MCF 10A (cell line): ENCODE results near the gene GYG2. TPM values are rescaled to one million over a fixed set of nuclear protein-coding genes. Genes with fewer than 3 reads are reported as not detected.

Experiments
- BruUV-seq: library from RNA; stranded (reverse); fragments of 400-500 nt; replicated peaks from 2 replicates; lab custom pipeline; 2021; lab: Mats Ljungman, UMichigan
- CTCF ChIA-PET: fragments of 300-600 bp; sonication (Branson Sonifier 250); formaldehyde crosslinking; extraction: SDS; loops from one replicate; lab custom pipeline; 2021; ENCODE audit warnings: antibody characterized with exemption, inconsistent platforms; lab: Yijun Ruan, JAX
- POLR2A ChIA-PET: fragments of 300-600, 350-650 bp; sonication (Branson Sonifier 250); formaldehyde crosslinking; extraction: SDS; loops from one replicate; lab custom pipeline; 2020; ENCODE audit warnings: antibody characterized with exemption, inconsistent platforms; lab: Yijun Ruan, JAX
- DNase-seq: peaks from one replicate; pipeline ENCODE4 v3.0.0-alpha.2; 2018; ENCODE audit not compliant: unreplicated experiment
- H3K27ac Mint-ChIP-seq: one replicate; pipeline ENCODE4 v1.8.0; 2022; ENCODE audit warnings: mild to moderate bottlenecking, low read depth, mixed read lengths; ENCODE audit not compliant: unreplicated experiment
- H3K27me3 Mint-ChIP-seq: one replicate; pipeline ENCODE4 v1.8.0; 2022; ENCODE audit warnings: mixed read lengths; ENCODE audit not compliant: insufficient read depth, unreplicated experiment
- H3K36me3 Mint-ChIP-seq: one replicate; pipeline ENCODE4 v1.8.0; 2022; ENCODE audit warnings: mild to moderate bottlenecking, moderate library complexity, mixed read lengths; ENCODE audit not compliant: insufficient read depth, unreplicated experiment
- H3K4me1 Mint-ChIP-seq: one replicate; pipeline ENCODE4 v1.8.0; 2022; ENCODE audit warnings: mixed read lengths; ENCODE audit not compliant: insufficient read depth, unreplicated experiment
- H3K4me3 Mint-ChIP-seq: one replicate; pipeline ENCODE4 v1.8.0; 2022; ENCODE audit warnings: mild to moderate bottlenecking, moderate library complexity, mixed read lengths; ENCODE audit not compliant: unreplicated experiment
- H3K9me3 Mint-ChIP-seq: one replicate; pipeline ENCODE4 v1.8.0; 2022; ENCODE audit warnings: mixed read lengths; ENCODE audit not compliant: unreplicated experiment
- intact Hi-C: fragments of 100-400 bp; cut with micrococcal nuclease; formaldehyde crosslinking; loops from 2 replicates; pipeline ENCODE4 v1.14.1; 2022
- total RNA-seq: library from RNA; stranded (reverse); gene quantifications from 2 replicates; pipeline ENCODE4 v1.2.3, GENCODE V29; 2022
- TF ChIP-seq, protein P1 (sequence below): fragments of 200-600 bp; IDR thresholded peaks from one replicate; pipeline ENCODE4 v1.8.0; 2022; ENCODE audit warnings: antibody characterized with exemption, mild to moderate bottlenecking; ENCODE audit not compliant: unreplicated experiment

The GYG2 gene
- total RNA-seq, 1 experiment from 2014 or later = not detected

DNA sequence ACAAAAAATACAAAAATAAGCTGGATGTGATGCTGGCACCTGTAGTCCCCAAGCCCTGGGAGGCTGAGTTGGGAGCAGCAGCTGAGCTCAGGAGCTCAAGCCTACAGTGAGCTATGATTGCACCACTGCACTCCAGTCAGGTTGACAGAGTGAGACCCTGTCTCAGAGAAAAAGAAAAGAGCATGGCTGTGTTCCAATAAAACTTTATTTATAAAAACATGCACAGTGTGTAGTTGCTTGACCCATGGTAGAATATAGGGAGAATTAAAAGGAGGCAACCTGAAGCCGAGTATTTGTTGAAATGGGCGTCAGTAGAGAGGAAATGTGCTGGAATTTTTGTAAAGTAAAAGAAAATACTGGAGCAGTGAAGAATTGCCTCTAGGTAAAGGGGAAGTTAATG lies 27.0 kb downstream of the GYG2 start:
- H3K4me1 Mint-ChIP-seq = no peaks in the 10 kb centered on the region
- no peak overlapping the region for H3K27ac Mint-ChIP-seq
- no TSS peak for BruUV-seq
- H3K9me3 Mint-ChIP-seq = no peaks in the 10 kb centered on the region
- no peaks in the 10 kb centered on the region for H3K36me3 Mint-ChIP-seq
- ChIA-PET CTCF (no interaction called here), POLR2A (no interaction called here)
- intact Hi-C loops = no loop called here
- no peak overlapping the region for H3K4me3 Mint-ChIP-seq
- H3K27me3 Mint-ChIP-seq = no peaks in the 10 kb centered on the region
- TF ChIP-seq, protein P1, sequence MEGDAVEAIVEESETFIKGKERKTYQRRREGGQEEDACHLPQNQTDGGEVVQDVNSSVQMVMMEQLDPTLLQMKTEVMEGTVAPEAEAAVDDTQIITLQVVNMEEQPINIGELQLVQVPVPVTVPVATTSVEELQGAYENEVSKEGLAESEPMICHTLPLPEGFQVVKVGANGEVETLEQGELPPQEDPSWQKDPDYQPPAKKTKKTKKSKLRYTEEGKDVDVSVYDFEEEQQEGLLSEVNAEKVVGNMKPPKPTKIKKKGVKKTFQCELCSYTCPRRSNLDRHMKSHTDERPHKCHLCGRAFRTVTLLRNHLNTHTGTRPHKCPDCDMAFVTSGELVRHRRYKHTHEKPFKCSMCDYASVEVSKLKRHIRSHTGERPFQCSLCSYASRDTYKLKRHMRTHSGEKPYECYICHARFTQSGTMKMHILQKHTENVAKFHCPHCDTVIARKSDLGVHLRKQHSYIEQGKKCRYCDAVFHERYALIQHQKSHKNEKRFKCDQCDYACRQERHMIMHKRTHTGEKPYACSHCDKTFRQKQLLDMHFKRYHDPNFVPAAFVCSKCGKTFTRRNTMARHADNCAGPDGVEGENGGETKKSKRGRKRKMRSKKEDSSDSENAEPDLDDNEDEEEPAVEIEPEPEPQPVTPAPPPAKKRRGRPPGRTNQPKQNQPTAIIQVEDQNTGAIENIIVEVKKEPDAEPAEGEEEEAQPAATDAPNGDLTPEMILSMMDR = no peak
- no peak for DNase-seq

DNA sequence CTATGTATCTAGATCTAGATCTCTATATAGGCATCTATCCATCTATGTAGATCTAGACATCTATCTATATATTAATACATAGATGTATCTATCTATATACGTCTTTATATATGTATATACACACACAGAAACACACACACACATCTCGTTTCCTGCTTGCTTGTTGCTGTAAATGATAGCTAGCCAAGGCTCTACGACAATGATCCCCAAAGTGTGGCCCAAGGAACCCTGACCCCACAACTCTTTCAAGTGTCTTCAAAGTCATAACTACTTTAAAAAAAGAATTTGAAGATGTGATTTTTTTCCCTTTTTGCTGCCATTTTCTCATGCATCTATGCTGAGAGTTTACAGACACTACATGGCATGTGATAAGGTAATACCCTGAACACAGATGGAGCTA lies 28.8 kb downstream of the GYG2 start:
- Mint-ChIP-seq H3K4me1 (no peaks in the 10 kb centered on the region), H3K36me3 (no peaks in the 10 kb centered on the region), H3K9me3 (no peaks in the 10 kb centered on the region), H3K27me3 (peaks cover 15% of the 10 kb centered on the region), H3K4me3 (no peak overlapping the region), H3K27ac (no peak overlapping the region)
- DNase-seq = no peak
- POLR2A ChIA-PET = no interaction called here
- TF ChIP-seq, protein P1 = no peak
- no TSS peak for BruUV-seq
- intact Hi-C loops = no loop called here
- CTCF ChIA-PET = interaction anchor here (1.4 kb wide), 1 partner anchor 38 kb away, joined by 4 read pairs; no protein-coding TSS in a partner anchor

DNA sequence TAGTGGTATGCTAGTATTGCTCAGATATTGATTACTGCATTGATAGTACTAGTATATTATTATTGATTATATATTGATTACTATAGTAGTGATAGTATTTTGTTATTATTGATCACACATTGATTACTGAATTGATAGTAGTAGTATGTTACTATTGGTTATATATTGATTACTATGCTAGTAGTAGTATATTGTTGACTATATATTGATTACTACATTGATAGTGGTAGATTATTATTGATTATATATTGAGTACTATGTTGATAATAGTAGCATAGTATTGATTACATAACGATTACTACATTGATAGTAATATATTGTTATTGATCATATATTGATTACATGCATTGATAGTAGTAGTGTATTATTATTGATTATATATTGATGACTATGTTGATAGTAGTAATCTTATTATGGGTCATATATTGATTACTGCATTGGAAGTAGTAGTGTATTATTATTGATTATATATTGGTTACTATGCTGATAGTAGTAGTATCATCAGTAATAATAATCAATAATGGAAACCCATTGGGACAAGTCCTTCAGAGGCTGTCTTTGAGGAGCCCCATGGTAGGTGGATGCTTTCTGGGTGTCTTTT lies 30.6 kb downstream of the GYG2 start:
- Mint-ChIP-seq H3K27ac (no peak overlapping the region), H3K27me3 (peaks cover 15% of the 10 kb centered on the region), H3K9me3 (no peaks in the 10 kb centered on the region), H3K36me3 (no peaks in the 10 kb centered on the region), H3K4me3 (no peak overlapping the region), H3K4me1 (no peaks in the 10 kb centered on the region)
- intact Hi-C loops = no loop called here
- TF ChIP-seq, protein P1 = no peak
- ChIA-PET CTCF (no interaction called here), POLR2A (no interaction called here)
- no TSS peak for BruUV-seq
- no peak for DNase-seq

DNA sequence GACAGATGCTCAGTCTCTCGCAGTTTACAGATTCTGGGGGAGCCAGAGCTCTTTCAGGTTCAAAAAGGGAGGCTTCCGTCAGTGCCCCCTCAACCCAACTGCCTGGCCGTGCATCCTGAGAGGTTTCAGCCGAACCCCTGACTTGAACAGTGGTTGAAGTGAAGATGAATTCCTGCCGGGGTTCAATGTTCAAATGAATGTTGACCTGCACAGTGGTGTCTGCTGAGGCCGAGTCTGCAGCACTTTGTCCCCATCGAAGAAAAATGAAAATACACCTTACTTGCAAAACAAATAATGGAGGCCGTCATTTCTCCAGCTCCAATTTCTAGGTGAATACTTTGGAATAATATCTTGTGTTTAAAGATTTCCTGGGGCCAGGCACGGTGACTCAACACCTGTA lies 33.7 kb downstream of the GYG2 start:
- no TSS peak for BruUV-seq
- Mint-ChIP-seq H3K4me3 (no peak overlapping the region), H3K9me3 (no peaks in the 10 kb centered on the region), H3K36me3 (no peaks in the 10 kb centered on the region), H3K4me1 (no peaks in the 10 kb centered on the region), H3K27ac (no peak overlapping the region), H3K27me3 (peaks cover 38% of the 10 kb centered on the region)
- TF ChIP-seq, protein P1 = no peak
- no peak for DNase-seq
- POLR2A ChIA-PET = no interaction called here
- CTCF ChIA-PET = interaction anchor here (0.6 kb wide), 1 partner anchor 173 kb away, joined by 3 read pairs; no protein-coding TSS in a partner anchor
- intact Hi-C loops = no loop called here
